PC-9 (cell line): ENCODE measurements around the gene TRIM3. TPM values are rescaled to one million over a fixed set of nuclear protein-coding genes. Genes with fewer than 3 reads are reported as not detected.
"Not testable (repeated sequence)": the region's sequence is repeated elsewhere in the genome, so short reads cannot be mapped to it uniquely, and the experiment has no call there.

Experiments
- Bru-seq: library from RNA; stranded (reverse); fragments of 400-500 nt; gene quantifications from one replicate; lab custom pipeline; 2021; lab: Mats Ljungman, UMichigan
- BruChase-seq, 2 experiments: library from RNA; stranded (reverse); fragments of 400-500 nt; gene quantifications; one replicate each; lab custom pipeline; 2021; lab: Mats Ljungman, UMichigan
- BruUV-seq: library from RNA; stranded (reverse); fragments of 400-500 nt; replicated peaks from 2 replicates; lab custom pipeline; 2021; lab: Mats Ljungman, UMichigan
- CTCF ChIA-PET: fragments of 300-600 bp; sonication (Branson Sonifier 250); formaldehyde crosslinking; loops from one replicate; lab custom pipeline; 2022; ENCODE audit warnings: antibody characterized with exemption; lab: Charles Lee
- POLR2A ChIA-PET: fragments of 300-600 bp; sonication (Branson Sonifier 250); formaldehyde crosslinking; loops from one replicate; lab custom pipeline; 2022; ENCODE audit warnings: antibody characterized with exemption; ENCODE audit not compliant: unreplicated experiment; lab: Charles Lee
- DNase-seq, 2 experiments: peaks; one replicate each; pipeline versions ENCODE4 v3.0.0 to v3.0.0-alpha.2; 2015 to 2022; ENCODE audit warnings: mixed read lengths in 1 of 2
- H2AFZ ChIP-seq: fragments of 200-600 bp; sonication (generic); 2 replicates; pipeline ENCODE4 v1.8.1; 2017; ENCODE audit warnings: antibody characterized with exemption
- H3F3A ChIP-seq: fragments of 200-600 bp; sonication (generic); 2 replicates; pipeline ENCODE4 v1.8.1; 2017; ENCODE audit warnings: antibody characterized with exemption, mild to moderate bottlenecking, low read depth; ENCODE audit not compliant: insufficient read depth
- H3K27ac ChIP-seq: fragments of 200-600 bp; sonication (generic); 2 replicates; pipeline ENCODE4 v1.6.1; 2016; ENCODE audit warnings: mixed run types
- H3K27me3 ChIP-seq: fragments of 200-600 bp; sonication (generic); 2 replicates; pipeline ENCODE4 v1.6.1; 2016; ENCODE audit warnings: low read depth, mixed run types; ENCODE audit not compliant: insufficient read depth
- H3K36me3 ChIP-seq: fragments of 200-600 bp; sonication (generic); 2 replicates; pipeline ENCODE4 v1.6.1; 2016; ENCODE audit warnings: low read depth, mixed run types
- H3K4me1 ChIP-seq: fragments of 200-600 bp; sonication (generic); replicated peaks from 2 replicates; pipeline ENCODE4 v1.6.1; 2016; ENCODE audit warnings: mixed run types; ENCODE audit not compliant: insufficient read depth
- H3K4me2 ChIP-seq: fragments of 200-600 bp; sonication (generic); 2 replicates; pipeline ENCODE4 v1.6.1; 2017; ENCODE audit warnings: mixed run types
- H3K4me3 ChIP-seq: fragments of 200-600 bp; sonication (generic); 2 replicates; pipeline ENCODE4 v1.6.1; 2016; ENCODE audit warnings: mixed run types
- H3K79me2 ChIP-seq: fragments of 200-600 bp; sonication (generic); 2 replicates; pipeline ENCODE4 v1.6.1; 2017; ENCODE audit warnings: low read depth, mixed run types
- H3K9me2 ChIP-seq: fragments of 200-600 bp; sonication (generic); 2 replicates; pipeline ENCODE4 v1.8.1; 2017; ENCODE audit warnings: mild to moderate bottlenecking; ENCODE audit not compliant: insufficient read depth
- H3K9me3 ChIP-seq: fragments of 200-600 bp; sonication (generic); 2 replicates; pipeline ENCODE4 v1.8.1; 2016; ENCODE audit warnings: low read depth; ENCODE audit not compliant: insufficient read depth
- H4K20me1 ChIP-seq: fragments of 200-600 bp; sonication (generic); 2 replicates; pipeline ENCODE4 v1.8.1; 2017; ENCODE audit not compliant: insufficient read depth
- EZH2 ChIP-seq: fragments of 200-600 bp; sonication (generic); IDR thresholded peaks from 2 replicates; pipeline ENCODE4 v1.8.0; 2017; ENCODE audit warnings: antibody characterized with exemption, low read depth
- intact Hi-C: fragments of 100-400 bp; cut with micrococcal nuclease; formaldehyde crosslinking; loops from one replicate; pipeline ENCODE4 v1.10.0; 2022; ENCODE audit not compliant: unreplicated experiment
- long read RNA-seq: library from polyadenylated mRNA; stranded (forward); transcript quantifications from one replicate; pipeline ENCODE4 v2.0.0, GENCODE V29; 2022
- total RNA-seq: library from RNA; stranded (reverse); gene quantifications from 2 replicates; pipeline ENCODE4 v1.2.3, GENCODE V29; 2021
- TF ChIP-seq, protein P1 (sequence below): fragments of 200-600 bp; sonication (generic); conservative IDR thresholded peaks from 2 replicates; pipeline ENCODE4 v1.6.1; 2017; ENCODE audit warnings: mixed run types, antibody characterized with exemption, mild to moderate bottlenecking, moderate library complexity

The TRIM3 gene
- 7.1 and 9.0 TPM in 2 replicates for total RNA-seq
- Bru-seq, nascent RNA: percentile 40 among the genes with signal in this experiment
- percentile 41 among the genes with signal in this experiment for BruChase-seq, experiment 1, labeled RNA remaining after a 2-hour chase
- BruChase-seq, experiment 2, labeled RNA remaining after a 6-hour chase: percentile 38 among the genes with signal in this experiment
- long read RNA-seq, partial matches to known transcripts: 1 of 7 reads
- long read RNA-seq, other reads (novel, unspliced or antisense): 3 of 7 reads

DNA sequence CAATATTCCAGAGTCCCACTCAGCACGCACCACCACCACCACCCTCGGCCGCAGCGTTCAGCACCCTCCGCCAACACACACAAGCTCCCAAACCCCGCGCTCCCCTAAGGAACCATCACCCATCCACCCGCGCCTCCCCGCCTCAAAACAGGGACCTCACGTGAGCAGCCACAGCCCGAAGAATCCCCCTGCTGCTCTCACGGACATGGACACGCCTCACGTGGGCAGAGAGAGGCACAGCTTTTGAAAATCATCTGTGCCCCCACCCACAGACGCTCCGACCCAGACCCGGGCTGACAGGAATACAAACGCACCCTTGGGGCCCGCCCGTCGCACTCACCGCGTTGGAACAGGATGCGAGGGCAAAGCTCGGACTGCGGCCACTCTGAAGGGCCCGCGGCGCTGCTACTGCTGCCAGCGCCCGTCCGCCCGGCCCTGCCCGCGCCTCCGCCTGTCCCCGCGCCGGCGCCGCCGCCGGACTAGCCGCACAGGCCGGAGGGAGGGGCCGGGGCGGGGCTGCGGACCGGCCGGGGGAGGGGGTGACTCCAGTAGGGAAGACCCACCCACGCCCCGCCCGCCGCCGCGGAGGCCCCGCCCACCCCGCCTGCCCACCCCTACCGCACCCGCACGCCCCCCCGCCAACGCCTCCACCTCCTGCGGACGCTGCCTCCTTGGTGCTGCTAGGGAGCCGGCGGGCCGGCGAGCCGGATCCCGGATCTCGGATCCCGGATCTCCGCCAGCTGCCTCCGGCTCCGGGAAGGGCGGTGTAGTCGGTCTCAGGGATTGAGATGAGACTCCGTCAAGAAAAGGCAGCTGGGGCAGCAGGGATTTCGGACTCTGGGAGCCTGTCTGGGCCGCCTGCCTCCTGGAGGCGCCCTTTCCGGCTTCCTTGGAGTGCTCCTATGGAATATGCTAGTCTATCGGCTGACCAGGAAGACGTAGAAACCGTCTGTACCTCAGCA is at the start of gene TRIM3:
Gene TRIM3 (minus strand): TSS at position 491 of the 962 bp plus-strand sequence. CDS start 8,246 bp downstream, outside the sequence.
- BruUV-seq: no TSS peak
- Histone ChIP-seq H3K4me1 (no peaks in the 10 kb centered on the region), H3K4me3 (peak within 1 kb of the TSS; percentile 71; the same call in 1 of the 2 replicates), H3K27me3 (no peaks in the 10 kb centered on the region), H2AFZ (peak within 1 kb of the TSS; percentile 86), H3F3A (peaks cover 18% of the 10 kb centered on the region), H3K9me3 (no peaks in the 10 kb centered on the region), H3K9me2 (no peaks in the 10 kb centered on the region), H3K79me2 (no peaks in the 10 kb centered on the region), H4K20me1 (no peaks in the 10 kb centered on the region), H3K36me3 (no peaks in the 10 kb centered on the region), H3K4me2 (peak within 1 kb of the TSS; percentile 81), H3K27ac (peak within 1 kb of the TSS; percentile 68)
- TF ChIP-seq, protein P1, sequence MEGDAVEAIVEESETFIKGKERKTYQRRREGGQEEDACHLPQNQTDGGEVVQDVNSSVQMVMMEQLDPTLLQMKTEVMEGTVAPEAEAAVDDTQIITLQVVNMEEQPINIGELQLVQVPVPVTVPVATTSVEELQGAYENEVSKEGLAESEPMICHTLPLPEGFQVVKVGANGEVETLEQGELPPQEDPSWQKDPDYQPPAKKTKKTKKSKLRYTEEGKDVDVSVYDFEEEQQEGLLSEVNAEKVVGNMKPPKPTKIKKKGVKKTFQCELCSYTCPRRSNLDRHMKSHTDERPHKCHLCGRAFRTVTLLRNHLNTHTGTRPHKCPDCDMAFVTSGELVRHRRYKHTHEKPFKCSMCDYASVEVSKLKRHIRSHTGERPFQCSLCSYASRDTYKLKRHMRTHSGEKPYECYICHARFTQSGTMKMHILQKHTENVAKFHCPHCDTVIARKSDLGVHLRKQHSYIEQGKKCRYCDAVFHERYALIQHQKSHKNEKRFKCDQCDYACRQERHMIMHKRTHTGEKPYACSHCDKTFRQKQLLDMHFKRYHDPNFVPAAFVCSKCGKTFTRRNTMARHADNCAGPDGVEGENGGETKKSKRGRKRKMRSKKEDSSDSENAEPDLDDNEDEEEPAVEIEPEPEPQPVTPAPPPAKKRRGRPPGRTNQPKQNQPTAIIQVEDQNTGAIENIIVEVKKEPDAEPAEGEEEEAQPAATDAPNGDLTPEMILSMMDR: peak; percentile 22; the same call in 1 of the 2 replicates
- no peak for TF ChIP-seq EZH2
- CTCF ChIA-PET: interaction anchor here (0.7 kb wide), 1 partner anchor 157 kb away, joined by 4 read pairs; no protein-coding TSS in a partner anchor
- POLR2A ChIA-PET: interaction anchor here (0.6 to 1.2 kb wide), 2 partner anchors 84 to 450 kb away, joined by 14 to 16 read pairs; partner anchors contain the start of gene SMPD1
- intact Hi-C loops: loop anchor here (10.0 kb wide), 1 partner anchor 131 kb away; the partner anchor contains the start of genes ILK and RRP8
- peak; percentile 63 to 78 for DNase-seq

DNA sequence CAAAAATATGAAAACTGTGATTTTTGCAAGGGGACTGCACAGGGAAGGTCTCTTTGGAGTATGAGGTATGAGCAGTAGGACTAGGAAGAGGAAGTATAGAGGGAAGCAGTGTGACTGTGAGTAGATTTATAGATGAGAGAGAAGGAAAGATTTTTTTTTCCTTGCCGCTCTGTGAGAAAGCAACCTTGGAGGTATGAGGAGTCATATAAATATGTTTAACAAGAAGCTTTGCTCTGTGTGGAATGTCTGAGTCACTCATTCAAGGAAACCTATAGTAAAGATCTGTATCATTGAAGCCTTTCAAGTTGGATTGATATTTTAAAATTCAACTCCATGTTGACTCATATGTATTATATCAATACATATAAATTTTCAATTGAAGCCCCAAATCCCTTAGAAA is 49.5 kb upstream of the TRIM3 start:
- H3K27me3 ChIP-seq: no peaks in the 10 kb centered on the region
- H3K4me2 ChIP-seq: 0 out of 2 replicates have a peak overlapping the region, but pooled peaks have one; percentile 10
- no TSS peak for BruUV-seq
- H3K27ac ChIP-seq: peak overlapping the region; percentile 45
- H3K9me2 ChIP-seq: no peaks in the 10 kb centered on the region
- no peak overlapping the region for H3K4me3 ChIP-seq
- DNase-seq: peak in 1 of 2 experiments; percentile 90
- no peak overlapping the region for H2AFZ ChIP-seq
- peaks cover 6% of the 10 kb centered on the region for H3K4me1 ChIP-seq
- H3F3A ChIP-seq: peaks cover 4% of the 10 kb centered on the region; the same call in 1 of the 2 replicates
- ChIA-PET CTCF (no interaction called here), POLR2A (interaction anchor here (0.6 kb wide), 1 partner anchor 64 kb away, joined by 3 read pairs; no protein-coding TSS in a partner anchor)
- TF ChIP-seq, protein P1: no peak
- TF ChIP-seq EZH2: no peak
- H3K9me3 ChIP-seq: no peaks in the 10 kb centered on the region
- no peaks in the 10 kb centered on the region for H3K36me3 ChIP-seq
- intact Hi-C loops: no loop called here
- no peaks in the 10 kb centered on the region for H3K79me2 ChIP-seq
- no peaks in the 10 kb centered on the region for H4K20me1 ChIP-seq

DNA sequence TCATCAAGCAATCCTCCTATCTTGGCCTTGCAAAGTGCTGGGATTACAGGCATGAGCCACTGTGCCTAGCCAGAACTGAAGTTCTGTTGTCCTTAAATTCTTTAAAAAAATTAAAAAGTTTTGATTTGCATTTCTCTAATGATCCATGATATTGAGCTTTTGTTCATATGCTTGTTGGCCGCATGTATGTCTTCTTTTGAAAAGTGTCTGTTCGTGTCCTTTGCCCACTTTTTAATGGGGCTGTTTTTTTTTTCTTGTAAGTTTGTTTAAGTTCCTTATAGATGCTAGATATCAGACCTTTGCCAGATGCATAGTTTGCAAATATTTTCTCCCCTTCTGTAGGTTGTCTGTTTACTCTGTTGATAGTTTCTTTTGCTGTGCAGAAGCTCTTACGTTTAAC is 48.2 kb upstream of the TRIM3 start:
- H3K4me1 ChIP-seq, H3K9me2 ChIP-seq, H2AFZ ChIP-seq, H3K4me2 ChIP-seq, intact Hi-C loops, H3K79me2 ChIP-seq, H3K27ac ChIP-seq, H3K9me3 ChIP-seq, CTCF ChIA-PET, H4K20me1 ChIP-seq, H3K36me3 ChIP-seq, H3K27me3 ChIP-seq, H3F3A ChIP-seq, BruUV-seq, H3K4me3 ChIP-seq, DNase-seq, POLR2A ChIA-PET: not testable (repeated sequence)
